Mucosa of rectum (tissue), 2 donors: ENCODE results near the gene RARB.

ENCODE experiments used
- H3K27ac ChIP-seq, 2 donors: one replicate each; pipeline ENCODE4 v1.7.0; 2013; ENCODE audit warnings: inconsistent platforms in 2 of 2, low read depth in 2 of 2, low read length in 2 of 2
- H3K27me3 ChIP-seq, 2 donors: one replicate each; pipeline ENCODE4 v1.7.0; 2013; ENCODE audit warnings: low read length in 2 of 2; ENCODE audit not compliant: control insufficient read depth in 2 of 2, insufficient read depth in 2 of 2
- H3K36me3 ChIP-seq, 2 donors: one replicate each; pipeline ENCODE4 v1.7.0; 2013; ENCODE audit warnings: low read length in 2 of 2; ENCODE audit not compliant: control insufficient read depth in 2 of 2, insufficient read depth in 2 of 2
- H3K4me1 ChIP-seq, 2 donors: one replicate each; pipeline ENCODE4 v1.7.0; 2013; ENCODE audit warnings: low read length in 2 of 2, mild to moderate bottlenecking in 1 of 2; ENCODE audit not compliant: control insufficient read depth in 2 of 2, insufficient read depth in 2 of 2
- H3K4me3 ChIP-seq, 2 donors: one replicate each; pipeline ENCODE4 v1.7.0; 2013; ENCODE audit warnings: low read length in 2 of 2
- H3K9ac ChIP-seq, 2 donors: one replicate each; pipeline ENCODE4 v1.7.0; 2013; ENCODE audit warnings: low read length in 2 of 2, low read depth in 1 of 2, mild to moderate bottlenecking in 1 of 2
- H3K9me3 ChIP-seq, 2 donors: one replicate each; pipeline ENCODE4 v1.7.0; 2013; ENCODE audit warnings: low read length in 2 of 2; ENCODE audit not compliant: control insufficient read depth in 2 of 2
- donor health status: healthy.
- donor health status: Normal muscosa, but diverticular disease.

RARB gene

GRCh38 chr3:25537516-25537915 lies 109.5 kb downstream of the RARB start:
- Histone ChIP-seq H3K27me3 (no peaks in the 10 kb centered on the region), H3K9ac (no peak overlapping the region), H3K4me1 (no peaks in the 10 kb centered on the region), H3K27ac (no peak overlapping the region), H3K4me3 (no peak overlapping the region), H3K36me3 (no peaks in the 10 kb centered on the region), H3K9me3 (no peaks in the 10 kb centered on the region)

GRCh38 chr3:25540273-25540672 lies 112.2 kb downstream of the RARB start:
- H3K36me3 ChIP-seq, result no peaks in the 10 kb centered on the region
- H3K4me3 ChIP-seq, result no peak overlapping the region
- no peaks in the 10 kb centered on the region for H3K27me3 ChIP-seq
- no peak overlapping the region for H3K27ac ChIP-seq
- H3K9me3 ChIP-seq, result no peaks in the 10 kb centered on the region
- no peak overlapping the region for H3K9ac ChIP-seq
- H3K4me1 ChIP-seq, result no peaks in the 10 kb centered on the region

GRCh38 chr3:25542492-25543039 lies 114.5 kb downstream of the RARB start:
- no peaks in the 10 kb centered on the region for H3K36me3 ChIP-seq
- H3K9me3 ChIP-seq, result no peaks in the 10 kb centered on the region
- H3K4me1 ChIP-seq, result no peaks in the 10 kb centered on the region
- no peaks in the 10 kb centered on the region for H3K27me3 ChIP-seq
- H3K4me3 ChIP-seq, result no peak overlapping the region
- no peak overlapping the region for H3K9ac ChIP-seq
- H3K27ac ChIP-seq, result no peak overlapping the region

GRCh38 chr3:25547103-25547502 lies 119.0 kb downstream of the RARB start:
- H3K9ac ChIP-seq, result no peak overlapping the region
- no peaks in the 10 kb centered on the region for H3K36me3 ChIP-seq
- H3K27me3 ChIP-seq, result no peaks in the 10 kb centered on the region
- H3K4me1 ChIP-seq, result no peaks in the 10 kb centered on the region
- no peak overlapping the region for H3K4me3 ChIP-seq
- no peaks in the 10 kb centered on the region for H3K9me3 ChIP-seq
- no peak overlapping the region for H3K27ac ChIP-seq

GRCh38 chr3:25547943-25548674 lies 120.0 kb downstream of the RARB start:
- no peak overlapping the region for H3K27ac ChIP-seq
- H3K27me3 ChIP-seq, result no peaks in the 10 kb centered on the region
- no peak overlapping the region for H3K4me3 ChIP-seq
- no peaks in the 10 kb centered on the region for H3K9me3 ChIP-seq
- H3K36me3 ChIP-seq, result no peaks in the 10 kb centered on the region
- no peaks in the 10 kb centered on the region for H3K4me1 ChIP-seq
- no peak overlapping the region for H3K9ac ChIP-seq

- Histone ChIP-seq H3K27ac (no peak overlapping the region), H3K27me3 (no peaks in the 10 kb centered on the region), H3K9me3 (no peaks in the 10 kb centered on the region), H3K4me1 (no peaks in the 10 kb centered on the region), H3K4me3 (no peak overlapping the region), H3K36me3 (no peaks in the 10 kb centered on the region), H3K9ac (no peak overlapping the region)
Observed at GRCh38 chr3:25548836-25549235, 120.8 kb downstream of the RARB start.

- H3K4me1 ChIP-seq, result no peaks in the 10 kb centered on the region
- no peaks in the 10 kb centered on the region for H3K27me3 ChIP-seq
- no peak overlapping the region for H3K27ac ChIP-seq
- H3K9me3 ChIP-seq, result no peaks in the 10 kb centered on the region
- no peak overlapping the region for H3K4me3 ChIP-seq
- H3K36me3 ChIP-seq, result no peaks in the 10 kb centered on the region
- no peak overlapping the region for H3K9ac ChIP-seq
Observed at GRCh38 chr3:25552251-25552650, 124.2 kb downstream of the RARB start.

- Histone ChIP-seq H3K27ac (no peak overlapping the region), H3K36me3 (no peaks in the 10 kb centered on the region), H3K9me3 (no peaks in the 10 kb centered on the region), H3K9ac (no peak overlapping the region), H3K27me3 (no peaks in the 10 kb centered on the region), H3K4me3 (no peak overlapping the region), H3K4me1 (no peaks in the 10 kb centered on the region)
Observed at GRCh38 chr3:25554376-25554775, 126.3 kb downstream of the RARB start.

GRCh38 chr3:25555695-25556437 lies 127.8 kb downstream of the RARB start:
- Histone ChIP-seq H3K9ac (no peak overlapping the region), H3K27ac (no peak overlapping the region), H3K9me3 (no peaks in the 10 kb centered on the region), H3K27me3 (no peaks in the 10 kb centered on the region), H3K4me3 (no peak overlapping the region), H3K36me3 (no peaks in the 10 kb centered on the region), H3K4me1 (no peaks in the 10 kb centered on the region)

GRCh38 chr3:25556447-25556846 lies 128.4 kb downstream of the RARB start:
- H3K9me3 ChIP-seq, result no peaks in the 10 kb centered on the region
- H3K4me1 ChIP-seq, result no peaks in the 10 kb centered on the region
- no peaks in the 10 kb centered on the region for H3K27me3 ChIP-seq
- H3K9ac ChIP-seq, result no peak overlapping the region
- H3K27ac ChIP-seq, result no peak overlapping the region
- no peaks in the 10 kb centered on the region for H3K36me3 ChIP-seq
- H3K4me3 ChIP-seq, result no peak overlapping the region
